GM23338 (cell line): ENCODE measurements around the gene RAD9B. TPM values are rescaled to one million over a fixed set of nuclear protein-coding genes. Genes with fewer than 3 reads are reported as not detected.

Source experiments
- ATAC-seq: fragments of 200-7000 bp; cut with Tn5 transposase; 3 replicates; pipeline ENCODE4 v1.9.1; 2020
- DNase-seq: peaks from one replicate; pipeline ENCODE4 v3.0.0-alpha.2; 2015; ENCODE audit warnings: low spot score
- H2AFZ ChIP-seq: fragments of 200-600 bp; sonication (generic); 2 replicates; pipeline ENCODE4 v1.8.0; 2016; ENCODE audit warnings: antibody characterized with exemption, mild to moderate bottlenecking, moderate library complexity
- H3F3A ChIP-seq: fragments of 200-600 bp; sonication (generic); replicated peaks from 2 replicates; pipeline ENCODE4 v1.8.0; 2017; ENCODE audit warnings: antibody characterized with exemption, mixed run types, low read depth
- H3K27ac ChIP-seq: fragments of 200-600 bp; sonication (generic); 2 replicates; pipeline ENCODE4 v1.6.1; 2016; ENCODE audit warnings: low read depth
- H3K27me3 ChIP-seq: fragments of 200-600 bp; sonication (generic); 2 replicates; pipeline ENCODE4 v1.8.0; 2016; ENCODE audit warnings: mild to moderate bottlenecking, mixed run types, moderate library complexity; ENCODE audit not compliant: insufficient read depth
- H3K36me3 ChIP-seq: fragments of 200-600 bp; sonication (generic); 2 replicates; pipeline ENCODE4 v1.8.0; 2016; ENCODE audit warnings: mild to moderate bottlenecking; ENCODE audit not compliant: insufficient read depth
- H3K4me1 ChIP-seq: fragments of 200-600 bp; sonication (generic); 2 replicates; pipeline ENCODE4 v1.8.0; 2016; ENCODE audit warnings: mild to moderate bottlenecking, moderate library complexity; ENCODE audit not compliant: insufficient read depth
- H3K4me2 ChIP-seq: fragments of 200-600 bp; sonication (generic); 2 replicates; pipeline ENCODE4 v1.7.1; 2017; ENCODE audit warnings: mixed run types
- H3K4me3 ChIP-seq: fragments of 200-600 bp; sonication (generic); 2 replicates; pipeline ENCODE4 v1.6.1; 2016; ENCODE audit warnings: mixed run types
- H3K79me2 ChIP-seq: fragments of 200-600 bp; sonication (generic); replicated peaks from 2 replicates; pipeline ENCODE4 v1.8.0; 2017; ENCODE audit warnings: mild to moderate bottlenecking; ENCODE audit not compliant: insufficient read depth
- H3K9me2 ChIP-seq: fragments of 200-600 bp; sonication (generic); 2 replicates; pipeline ENCODE4 v1.8.0; 2017; ENCODE audit not compliant: insufficient read depth
- H4K20me1 ChIP-seq: fragments of 200-600 bp; sonication (generic); replicated peaks from 2 replicates; pipeline ENCODE4 v1.8.0; 2017; ENCODE audit warnings: mild to moderate bottlenecking; ENCODE audit not compliant: insufficient read depth
- H3K27ac Mint-ChIP-seq: 2 replicates; pipeline ENCODE4 v1.8.0; 2020; ENCODE audit warnings: inconsistent platforms, mild to moderate bottlenecking, moderate library complexity, mixed read lengths
- H3K27me3 Mint-ChIP-seq: 3 replicates; pipeline ENCODE4 v1.8.0; 2022; ENCODE audit warnings: low read depth, mild to moderate bottlenecking, moderate library complexity, mixed read lengths, inconsistent platforms; ENCODE audit not compliant: insufficient read depth, poor library complexity
- H3K36me3 Mint-ChIP-seq: 3 replicates; pipeline ENCODE4 v1.8.0; 2021; ENCODE audit warnings: low read depth, mild to moderate bottlenecking, inconsistent platforms, moderate library complexity, mixed read lengths
- H3K4me1 Mint-ChIP-seq: 3 replicates; pipeline ENCODE4 v1.8.0; 2020; ENCODE audit warnings: mild to moderate bottlenecking, inconsistent platforms, mixed read lengths
- H3K4me3 Mint-ChIP-seq: 3 replicates; pipeline ENCODE4 v1.8.0; 2021; ENCODE audit warnings: moderate library complexity, mild to moderate bottlenecking, inconsistent platforms, mixed read lengths
- H3K9me3 Mint-ChIP-seq: 3 replicates; pipeline ENCODE4 v1.8.0; 2020; ENCODE audit warnings: moderate library complexity, mild to moderate bottlenecking, inconsistent platforms, mixed read lengths
- CREB1 ChIP-seq: fragments of 250-450 bp; sonication (Bioruptor Pico); IDR thresholded peaks from 2 replicates; pipeline ENCODE4 v1.5.0; 2020; ENCODE audit warnings: low read depth, mild to moderate bottlenecking, moderate library complexity
- ETS1 ChIP-seq: IDR thresholded peaks from 2 replicates; pipeline ENCODE4 v1.6.1; 2016; ENCODE audit warnings: antibody characterized with exemption
- EZH2 ChIP-seq: fragments of 200-600 bp; sonication (generic); IDR thresholded peaks from one replicate; pipeline ENCODE4 v1.8.0; 2017; ENCODE audit warnings: antibody characterized with exemption, mild to moderate bottlenecking, low read depth; ENCODE audit not compliant: unreplicated experiment
- JUNB ChIP-seq: IDR thresholded peaks from one replicate; pipeline ENCODE4 v1.6.1; 2016; ENCODE audit warnings: antibody characterized with exemption; ENCODE audit not compliant: unreplicated experiment
- NANOG ChIP-seq: IDR thresholded peaks from 2 replicates; pipeline ENCODE4 v1.6.1; 2016; ENCODE audit warnings: antibody characterized with exemption, borderline replicate concordance
- ZNF114 ChIP-seq: fragments of 250-450 bp; sonication (Bioruptor Pico); IDR thresholded peaks from 2 replicates; pipeline ENCODE4 v1.5.0; 2020; ENCODE audit warnings: mild to moderate bottlenecking, moderate library complexity
- ZNF331 ChIP-seq: fragments of 250-450 bp; sonication (Bioruptor Pico); IDR thresholded peaks from 2 replicates; pipeline ENCODE4 v1.5.0; 2020; ENCODE audit warnings: low read depth, mild to moderate bottlenecking, moderate library complexity
- polyA plus RNA-seq: library from polyadenylated mRNA; unstranded; fragments of >200 nt; fragmentation: Nextera tagmentation; extraction: Ambion mirVana; gene quantifications from 2 replicates; pipeline ENCODE4 v1.2.1, GENCODE V29; 2016
- total RNA-seq: library from RNA; depleted of rRNA; stranded (reverse); fragments of >200 nt; shearing (Covaris generic); gene quantifications from 2 replicates; pipeline ENCODE4 v1.2.3, GENCODE V29; 2014
- TF ChIP-seq, protein P1 (sequence below): fragments of 250-450 bp; sonication (Bioruptor Pico); IDR thresholded peaks from 2 replicates; pipeline ENCODE4 v1.5.0; 2020; ENCODE audit warnings: mild to moderate bottlenecking, moderate library complexity
- TF ChIP-seq, protein P2 (sequence below): IDR thresholded peaks from one replicate; pipeline ENCODE4 v1.6.1; 2018; ENCODE audit warnings: antibody characterized with exemption; ENCODE audit not compliant: unreplicated experiment

The RAD9B gene
- total and polyA plus RNA-seq, 2 experiments from 2014 or later = not detected

DNA sequence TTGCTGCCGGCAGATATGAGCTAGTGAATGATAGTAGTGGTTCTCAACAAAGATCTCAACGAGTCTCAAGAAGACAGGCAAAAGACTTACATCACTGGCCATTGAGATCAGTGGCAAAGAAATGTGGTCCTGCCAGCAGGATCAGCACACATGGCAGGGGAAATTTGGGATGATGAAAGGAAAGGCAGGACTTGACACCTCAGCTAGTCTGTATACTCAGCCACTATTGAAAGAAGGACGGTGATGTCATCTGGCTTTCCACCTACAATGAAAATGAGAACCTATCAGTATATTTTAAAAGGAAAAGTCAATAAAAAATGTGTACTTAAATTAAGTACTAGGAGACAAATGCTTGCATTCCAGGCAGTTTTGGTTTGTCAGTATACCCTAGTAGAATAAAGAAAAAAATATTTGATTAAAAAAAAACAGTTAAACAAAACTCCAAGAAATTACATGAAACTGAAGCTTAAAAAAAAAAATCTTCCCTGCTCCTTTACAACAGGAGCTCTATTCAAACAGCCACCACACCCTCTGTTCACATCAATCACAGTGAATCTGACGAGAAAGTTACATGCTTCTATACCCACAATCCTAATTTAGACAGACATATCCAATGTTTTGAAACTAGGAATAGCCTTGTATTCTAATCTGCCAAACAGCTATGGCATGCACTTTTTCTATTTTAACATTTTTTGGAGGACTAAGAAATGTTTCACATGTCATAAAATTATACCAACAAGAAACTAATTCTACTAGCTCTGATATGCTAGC lies 34.9 kb downstream of the RAD9B start:
- Histone ChIP-seq H3F3A (no peaks in the 10 kb centered on the region), H3K79me2 (0 out of 2 replicates have a peak, but pooled peaks cover under 1% of the 10 kb centered on the region), H3K27me3 (no peaks in the 10 kb centered on the region), H3K27ac (no peak overlapping the region), H3K4me1 (no peaks in the 10 kb centered on the region), H2AFZ (no peak overlapping the region), H3K36me3 (peaks cover 19% of the 10 kb centered on the region), H3K4me3 (no peak overlapping the region), H4K20me1 (peaks cover 10% of the 10 kb centered on the region), H3K9me2 (no peaks in the 10 kb centered on the region), H3K4me2 (no peak overlapping the region)
- ATAC-seq = no peak
- H3K9me3 Mint-ChIP-seq = no peaks in the 10 kb centered on the region
- no peak overlapping the region for H3K27ac Mint-ChIP-seq
- TF ChIP-seq NANOG (no peak), EZH2 (no peak), ZNF331 (no peak), JUNB (no peak), CREB1 (CRISPR knock-in tag) (no peak), ETS1 (no peak), ZNF114 (no peak)
- TF ChIP-seq, protein P1, sequence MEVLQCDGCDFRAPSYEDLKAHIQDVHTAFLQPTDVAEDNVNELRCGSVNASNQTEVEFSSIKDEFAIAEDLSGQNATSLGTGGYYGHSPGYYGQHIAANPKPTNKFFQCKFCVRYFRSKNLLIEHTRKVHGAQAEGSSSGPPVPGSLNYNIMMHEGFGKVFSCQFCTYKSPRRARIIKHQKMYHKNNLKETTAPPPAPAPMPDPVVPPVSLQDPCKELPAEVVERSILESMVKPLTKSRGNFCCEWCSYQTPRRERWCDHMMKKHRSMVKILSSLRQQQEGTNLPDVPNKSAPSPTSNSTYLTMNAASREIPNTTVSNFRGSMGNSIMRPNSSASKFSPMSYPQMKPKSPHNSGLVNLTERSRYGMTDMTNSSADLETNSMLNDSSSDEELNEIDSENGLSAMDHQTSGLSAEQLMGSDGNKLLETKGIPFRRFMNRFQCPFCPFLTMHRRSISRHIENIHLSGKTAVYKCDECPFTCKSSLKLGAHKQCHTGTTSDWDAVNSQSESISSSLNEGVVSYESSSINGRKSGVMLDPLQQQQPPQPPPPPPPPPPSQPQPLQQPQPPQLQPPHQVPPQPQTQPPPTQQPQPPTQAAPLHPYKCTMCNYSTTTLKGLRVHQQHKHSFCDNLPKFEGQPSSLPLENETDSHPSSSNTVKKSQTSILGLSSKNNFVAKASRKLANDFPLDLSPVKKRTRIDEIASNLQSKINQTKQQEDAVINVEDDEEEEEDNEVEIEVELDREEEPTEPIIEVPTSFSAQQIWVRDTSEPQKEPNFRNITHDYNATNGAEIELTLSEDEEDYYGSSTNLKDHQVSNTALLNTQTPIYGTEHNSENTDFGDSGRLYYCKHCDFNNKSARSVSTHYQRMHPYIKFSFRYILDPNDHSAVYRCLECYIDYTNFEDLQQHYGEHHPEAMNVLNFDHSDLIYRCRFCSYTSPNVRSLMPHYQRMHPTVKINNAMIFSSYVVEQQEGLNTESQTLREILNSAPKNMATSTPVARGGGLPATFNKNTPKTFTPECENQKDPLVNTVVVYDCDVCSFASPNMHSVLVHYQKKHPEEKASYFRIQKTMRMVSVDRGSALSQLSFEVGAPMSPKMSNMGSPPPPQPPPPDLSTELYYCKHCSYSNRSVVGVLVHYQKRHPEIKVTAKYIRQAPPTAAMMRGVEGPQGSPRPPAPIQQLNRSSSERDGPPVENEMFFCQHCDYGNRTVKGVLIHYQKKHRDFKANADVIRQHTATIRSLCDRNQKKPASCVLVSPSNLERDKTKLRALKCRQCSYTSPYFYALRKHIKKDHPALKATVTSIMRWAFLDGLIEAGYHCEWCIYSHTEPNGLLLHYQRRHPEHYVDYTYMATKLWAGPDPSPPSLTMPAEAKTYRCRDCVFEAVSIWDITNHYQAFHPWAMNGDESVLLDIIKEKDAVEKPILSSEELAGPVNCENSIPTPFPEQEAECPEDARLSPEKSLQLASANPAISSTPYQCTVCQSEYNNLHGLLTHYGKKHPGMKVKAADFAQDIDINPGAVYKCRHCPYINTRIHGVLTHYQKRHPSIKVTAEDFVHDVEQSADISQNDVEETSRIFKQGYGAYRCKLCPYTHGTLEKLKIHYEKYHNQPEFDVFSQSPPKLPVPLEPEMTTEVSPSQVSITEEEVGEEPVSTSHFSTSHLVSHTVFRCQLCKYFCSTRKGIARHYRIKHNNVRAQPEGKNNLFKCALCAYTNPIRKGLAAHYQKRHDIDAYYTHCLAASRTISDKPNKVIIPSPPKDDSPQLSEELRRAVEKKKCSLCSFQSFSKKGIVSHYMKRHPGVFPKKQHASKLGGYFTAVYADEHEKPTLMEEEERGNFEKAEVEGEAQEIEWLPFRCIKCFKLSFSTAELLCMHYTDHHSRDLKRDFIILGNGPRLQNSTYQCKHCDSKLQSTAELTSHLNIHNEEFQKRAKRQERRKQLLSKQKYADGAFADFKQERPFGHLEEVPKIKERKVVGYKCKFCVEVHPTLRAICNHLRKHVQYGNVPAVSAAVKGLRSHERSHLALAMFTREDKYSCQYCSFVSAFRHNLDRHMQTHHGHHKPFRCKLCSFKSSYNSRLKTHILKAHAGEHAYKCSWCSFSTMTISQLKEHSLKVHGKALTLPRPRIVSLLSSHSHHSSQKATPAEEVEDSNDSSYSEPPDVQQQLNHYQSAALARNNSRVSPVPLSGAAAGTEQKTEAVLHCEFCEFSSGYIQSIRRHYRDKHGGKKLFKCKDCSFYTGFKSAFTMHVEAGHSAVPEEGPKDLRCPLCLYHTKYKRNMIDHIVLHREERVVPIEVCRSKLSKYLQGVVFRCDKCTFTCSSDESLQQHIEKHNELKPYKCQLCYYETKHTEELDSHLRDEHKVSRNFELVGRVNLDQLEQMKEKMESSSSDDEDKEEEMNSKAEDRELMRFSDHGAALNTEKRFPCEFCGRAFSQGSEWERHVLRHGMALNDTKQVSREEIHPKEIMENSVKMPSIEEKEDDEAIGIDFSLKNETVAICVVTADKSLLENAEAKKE (CRISPR knock-in tag) = no peak
- TF ChIP-seq, protein P2, sequence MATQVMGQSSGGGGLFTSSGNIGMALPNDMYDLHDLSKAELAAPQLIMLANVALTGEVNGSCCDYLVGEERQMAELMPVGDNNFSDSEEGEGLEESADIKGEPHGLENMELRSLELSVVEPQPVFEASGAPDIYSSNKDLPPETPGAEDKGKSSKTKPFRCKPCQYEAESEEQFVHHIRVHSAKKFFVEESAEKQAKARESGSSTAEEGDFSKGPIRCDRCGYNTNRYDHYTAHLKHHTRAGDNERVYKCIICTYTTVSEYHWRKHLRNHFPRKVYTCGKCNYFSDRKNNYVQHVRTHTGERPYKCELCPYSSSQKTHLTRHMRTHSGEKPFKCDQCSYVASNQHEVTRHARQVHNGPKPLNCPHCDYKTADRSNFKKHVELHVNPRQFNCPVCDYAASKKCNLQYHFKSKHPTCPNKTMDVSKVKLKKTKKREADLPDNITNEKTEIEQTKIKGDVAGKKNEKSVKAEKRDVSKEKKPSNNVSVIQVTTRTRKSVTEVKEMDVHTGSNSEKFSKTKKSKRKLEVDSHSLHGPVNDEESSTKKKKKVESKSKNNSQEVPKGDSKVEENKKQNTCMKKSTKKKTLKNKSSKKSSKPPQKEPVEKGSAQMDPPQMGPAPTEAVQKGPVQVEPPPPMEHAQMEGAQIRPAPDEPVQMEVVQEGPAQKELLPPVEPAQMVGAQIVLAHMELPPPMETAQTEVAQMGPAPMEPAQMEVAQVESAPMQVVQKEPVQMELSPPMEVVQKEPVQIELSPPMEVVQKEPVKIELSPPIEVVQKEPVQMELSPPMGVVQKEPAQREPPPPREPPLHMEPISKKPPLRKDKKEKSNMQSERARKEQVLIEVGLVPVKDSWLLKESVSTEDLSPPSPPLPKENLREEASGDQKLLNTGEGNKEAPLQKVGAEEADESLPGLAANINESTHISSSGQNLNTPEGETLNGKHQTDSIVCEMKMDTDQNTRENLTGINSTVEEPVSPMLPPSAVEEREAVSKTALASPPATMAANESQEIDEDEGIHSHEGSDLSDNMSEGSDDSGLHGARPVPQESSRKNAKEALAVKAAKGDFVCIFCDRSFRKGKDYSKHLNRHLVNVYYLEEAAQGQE = no peak
- H3K27me3 Mint-ChIP-seq = no peaks in the 10 kb centered on the region
- DNase-seq = no peak
- peaks cover 19% of the 10 kb centered on the region for H3K36me3 Mint-ChIP-seq
- H3K4me1 Mint-ChIP-seq = peaks cover 7% of the 10 kb centered on the region; the same call in 2 of the 3 replicates
- no peak overlapping the region for H3K4me3 Mint-ChIP-seq
